Endothelial cell of umbilical vein (primary cell): ENCODE results near the gene LRCOL1. TPM values are rescaled to one million over a fixed set of nuclear protein-coding genes. Genes with fewer than 3 reads are reported as not detected.
A peak's percentile ranks its signal among the peaks of the same experiment; 100 is the strongest.

Experiments used
- BruUV-seq: library from RNA; stranded (reverse); fragments of 400-500 nt; replicated peaks from 2 replicates; lab custom pipeline; 2021; lab: Mats Ljungman, UMichigan
- CTCF ChIA-PET: fragments of 300-600, 350-600 bp; sonication (Branson Sonifier 250); formaldehyde crosslinking; loops from one replicate; lab custom pipeline; 2021; ENCODE audit warnings: antibody characterized with exemption, inconsistent platforms; lab: Charles Lee
- POLR2A ChIA-PET: fragments of 300-600, 350-600 bp; sonication (Branson Sonifier 250); formaldehyde crosslinking; loops from one replicate; lab custom pipeline; 2021; ENCODE audit warnings: antibody characterized with exemption, inconsistent platforms; lab: Charles Lee
- DNase-seq: peaks from one replicate; pipeline ENCODE4 v3.0.0-alpha.2; 2011; ENCODE audit warnings: low read depth, low spot score
- FAIRE-seq: peaks from 2 replicates; lab custom pipeline; 2011; peaks lifted over from hg19 to GRCh38; lab: Jason Lieb, UNC
- H2AFZ ChIP-seq: 2 replicates; pipeline ENCODE4 v1.6.0; 2012; ENCODE audit warnings: low read depth, low read length, control low read depth, inconsistent platforms
- H3K27ac ChIP-seq: 2 replicates; pipeline ENCODE4 v1.5.1; 2011; ENCODE audit warnings: low read depth, mild to moderate bottlenecking, control low read depth, low read length, moderate library complexity; ENCODE audit not compliant: insufficient read depth
- H3K27me3 ChIP-seq, 2 experiments: 2 replicates each; pipeline versions ENCODE4 v1.6.0 to v1.6.1; 2011; ENCODE audit warnings: low read length in 2 of 2, mixed read lengths in 1 of 2; ENCODE audit not compliant: control insufficient read depth in 2 of 2, insufficient read depth in 2 of 2
- H3K36me3 ChIP-seq, 2 experiments: 2 replicates in 1 of 2; 3 replicates in 1 of 2; pipeline ENCODE4 v1.5.1; 2011; ENCODE audit warnings: low read length in 2 of 2, mild to moderate bottlenecking in 1 of 2, moderate library complexity in 1 of 2; ENCODE audit not compliant: control insufficient read depth in 2 of 2, insufficient read depth in 2 of 2; ENCODE audit errors: extremely low read depth in 1 of 2
- H3K4me1 ChIP-seq: 3 replicates; pipeline ENCODE4 v1.5.1; 2011; ENCODE audit warnings: mild to moderate bottlenecking, low read length; ENCODE audit not compliant: control insufficient read depth, insufficient read depth; ENCODE audit errors: extremely low read depth
- H3K4me2 ChIP-seq: 2 replicates; pipeline ENCODE4 v1.6.1; 2011; ENCODE audit warnings: low read length, control low read depth, mixed read lengths; ENCODE audit not compliant: insufficient read depth
- H3K4me3 ChIP-seq, 3 experiments: fragments of 200-600 bp in 1 of 3; sonication (generic), shearing (Covaris generic) in 1 of 3; replicated peaks in 1 of 3; 2 replicates each; pipeline ENCODE4 v1.5.1; 2011 to 2016; ENCODE audit warnings: control low read depth in 3 of 3, low read length in 3 of 3, mild to moderate bottlenecking in 2 of 3, inconsistent platforms in 1 of 3, low read depth in 1 of 3, moderate library complexity in 1 of 3; ENCODE audit not compliant: insufficient read depth in 1 of 3
- H3K79me2 ChIP-seq: 2 replicates; pipeline ENCODE4 v1.6.0; 2012; ENCODE audit warnings: low read length, inconsistent platforms; ENCODE audit not compliant: control insufficient read depth, insufficient read depth
- H3K9ac ChIP-seq: replicated peaks from 2 replicates; pipeline ENCODE3; 2011; ENCODE audit warnings: low read length, control low read depth; ENCODE audit not compliant: insufficient read depth; ENCODE audit errors: extremely low read depth
- H3K9me1 ChIP-seq: replicated peaks from 3 replicates; pipeline ENCODE4 v1.6.0; 2011; ENCODE audit warnings: mild to moderate bottlenecking, low read length; ENCODE audit not compliant: control insufficient read depth, insufficient read depth; ENCODE audit errors: extremely low read depth
- H3K9me3 ChIP-seq: replicated peaks from 2 replicates; pipeline ENCODE4 v1.5.1; 2012; ENCODE audit warnings: low read length, inconsistent platforms; ENCODE audit not compliant: control insufficient read depth, insufficient read depth
- H4K20me1 ChIP-seq: replicated peaks from 2 replicates; pipeline ENCODE3; 2011; ENCODE audit warnings: mild to moderate bottlenecking, low read length; ENCODE audit not compliant: control insufficient read depth, insufficient read depth; ENCODE audit errors: extremely low read depth
- CTCF ChIP-seq, 2 donors: IDR thresholded peaks; 1 replicate in 1 of 2; 2 replicates in 1 of 2; pipeline ENCODE4 v1.5.1; 2011; ENCODE audit warnings: low read length in 2 of 2, mild to moderate bottlenecking in 2 of 2, moderate library complexity in 2 of 2, control low read depth in 1 of 2, inconsistent platforms in 1 of 2, low read depth in 1 of 2; ENCODE audit not compliant: insufficient read depth in 1 of 2; ENCODE audit errors: extremely low read depth in 1 of 2
- EZH2 ChIP-seq: IDR thresholded peaks from 2 replicates; pipeline ENCODE4 v1.6.1; 2012; ENCODE audit warnings: borderline replicate concordance, low read depth, mild to moderate bottlenecking, moderate library complexity, low read length, inconsistent platforms; ENCODE audit not compliant: severe bottlenecking
- FOS ChIP-seq: IDR thresholded peaks from 2 replicates; pipeline ENCODE4 v1.6.1; 2011; ENCODE audit warnings: mild to moderate bottlenecking, low read length, moderate library complexity, borderline replicate concordance; ENCODE audit not compliant: insufficient read depth
- GATA2 ChIP-seq: IDR thresholded peaks from 2 replicates; pipeline ENCODE4 v1.7.0; 2011; ENCODE audit warnings: low read depth, mild to moderate bottlenecking, moderate library complexity, mixed read lengths, low read length; ENCODE audit not compliant: insufficient read length, insufficient read depth
- MAX ChIP-seq: IDR thresholded peaks from 2 replicates; pipeline ENCODE4 v1.6.1; 2011; ENCODE audit not compliant: insufficient read depth, insufficient read length
- MYC ChIP-seq: IDR thresholded peaks from one replicate; pipeline ENCODE4 v1.6.1; 2011; ENCODE audit warnings: mild to moderate bottlenecking, low read depth, low read length
- POLR2AphosphoS5 ChIP-seq: IDR thresholded peaks from 2 replicates; pipeline ENCODE4 v1.6.1; 2012; ENCODE audit warnings: low read depth, mild to moderate bottlenecking, control low read depth, low read length, moderate library complexity; ENCODE audit not compliant: insufficient read depth
- dilution Hi-C: fragments of 300-500 bp; cut with MboI; formaldehyde crosslinking; loops from one replicate; pipeline ENCODE4 v1.15.0; 2019; ENCODE audit warnings: low sequenced_read_pairs; ENCODE audit not compliant: extremely low pct_ligation_motif_present
- intact Hi-C: fragments of 100-400 bp; cut with micrococcal nuclease; formaldehyde crosslinking; loops from one replicate; pipeline ENCODE4 v1.10.0; 2022
- polyA plus RNA-seq, 4 experiments: library from polyadenylated mRNA; depleted of rRNA in 3 of 4; stranded (reverse) in 3 of 4; unstranded in 1 of 4; fragments of >200 nt; gene quantifications; 2 replicates each; pipeline versions ENCODE4 v1.2.1 to v1.2.3, GENCODE V29; 2011 to 2012; ENCODE audit warnings: missing spikeins in 1 of 4
- total RNA-seq: library from RNA; stranded (reverse); gene quantifications from 2 replicates; pipeline ENCODE4 v1.2.3, GENCODE V29; 2021

The LRCOL1 gene
- total and polyA plus RNA-seq, 2 donors (not counting 3 experiments of a cell fraction or from before 2014, with no cell fraction given) = 1.2 to 1.5 TPM

- Histone ChIP-seq H3K79me2 (no peaks in the 10 kb centered on the region), H3K4me1 (peaks cover 4% of the 10 kb centered on the region), H3K27me3 (peaks cover 5 to 19% of the 10 kb centered on the region in 2 experiments), H2AFZ (no peak overlapping the region), H3K9me3 (no peaks in the 10 kb centered on the region), H3K9me1 (no peaks in the 10 kb centered on the region), H4K20me1 (no peaks in the 10 kb centered on the region), H3K4me2 (no peak overlapping the region), H3K9ac (no peak overlapping the region), H3K27ac (no peak overlapping the region), H3K36me3 (no peaks in the 10 kb centered on the region), H3K4me3 (no peak overlapping the region)
- DNase-seq (no peak), FAIRE-seq (peak; percentile 37)
- TF ChIP-seq FOS = no peak
- no peak for TF ChIP-seq POLR2AphosphoS5
- no peak for TF ChIP-seq MAX
- no peak for TF ChIP-seq MYC
- TF ChIP-seq CTCF (IDR thresholded peaks at IDR 0.05; ENCODE audit: extremely low read depth in 1 of 2, insufficient read depth in 1 of 2, low read depth in 1 of 2, low read length in 2 of 2) = no peak
- no peak for TF ChIP-seq EZH2
- TF ChIP-seq GATA2 = no peak
- dilution Hi-C loops (no loop called here), intact Hi-C loops (no loop called here)
- BruUV-seq = no TSS peak
- CTCF ChIA-PET = interaction anchor here (1.0 to 2.0 kb wide), 4 partner anchors 8 to 455 kb away, joined by 3 to 8 read pairs (median 4); no protein-coding TSS in a partner anchor
- POLR2A ChIA-PET = no interaction called here
Measured at GRCh38 chr12:132608231-132609171, 1.9 kb downstream of the LRCOL1 start.
